GM19193 (cell line): Measurements from ENCODE around the gene GABRG3.

Source experiments
- POLR2A ChIP-seq: IDR thresholded peaks from 4 replicates; pipeline ENCODE4 v1.6.1; 2011; ENCODE audit not compliant: insufficient read depth, insufficient read length; ENCODE audit errors: extremely low read depth

Gene GABRG3

GRCh38 chr15:27438403-27439375 lies 467.7 kb downstream of the GABRG3 start:
- TF ChIP-seq POLR2A, result no peak

DNA sequence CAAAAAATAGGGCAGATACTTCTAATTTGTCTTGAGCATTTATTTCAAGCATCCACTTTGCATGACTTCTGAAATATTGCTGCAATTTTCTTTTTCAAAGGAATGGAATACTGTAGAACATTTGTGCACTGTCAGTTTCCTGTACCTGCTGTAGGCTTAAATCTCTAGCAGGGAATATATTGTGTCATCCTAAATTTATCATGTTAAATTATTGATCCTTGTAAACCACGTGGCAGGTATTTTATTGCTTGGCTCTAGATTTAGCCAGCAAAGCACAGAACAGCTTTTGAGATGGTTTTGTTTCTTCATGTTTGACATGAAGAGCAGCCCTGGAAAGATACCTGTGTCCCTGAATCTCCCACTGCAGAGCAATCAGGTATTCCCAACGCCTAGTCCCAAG lies 470.1 kb downstream of the GABRG3 start:
- TF ChIP-seq POLR2A, result no peak

GRCh38 chr15:27448234-27448633 lies 477.3 kb downstream of the GABRG3 start:
- TF ChIP-seq POLR2A, result no peak

DNA sequence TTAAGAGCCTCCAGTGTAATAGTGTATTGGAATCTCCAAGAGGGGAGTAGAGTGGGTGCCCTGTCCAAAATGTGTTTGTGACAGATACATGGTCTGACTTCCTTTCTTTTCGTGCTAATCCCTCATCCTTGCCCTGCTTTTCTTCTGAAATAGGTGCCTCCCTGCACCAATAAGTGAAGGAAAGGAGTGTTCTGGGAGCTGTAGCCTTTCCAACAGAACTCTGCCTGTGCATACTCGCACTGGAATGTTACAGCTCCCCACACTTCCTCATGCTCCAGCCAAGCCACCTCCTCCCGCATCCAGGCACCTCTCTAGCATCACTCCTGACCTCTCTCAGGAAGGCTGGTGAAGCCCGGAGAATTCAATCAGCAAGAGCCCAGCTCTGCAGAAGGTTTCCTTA lies 478.0 kb downstream of the GABRG3 start:
- no peak for TF ChIP-seq POLR2A

DNA sequence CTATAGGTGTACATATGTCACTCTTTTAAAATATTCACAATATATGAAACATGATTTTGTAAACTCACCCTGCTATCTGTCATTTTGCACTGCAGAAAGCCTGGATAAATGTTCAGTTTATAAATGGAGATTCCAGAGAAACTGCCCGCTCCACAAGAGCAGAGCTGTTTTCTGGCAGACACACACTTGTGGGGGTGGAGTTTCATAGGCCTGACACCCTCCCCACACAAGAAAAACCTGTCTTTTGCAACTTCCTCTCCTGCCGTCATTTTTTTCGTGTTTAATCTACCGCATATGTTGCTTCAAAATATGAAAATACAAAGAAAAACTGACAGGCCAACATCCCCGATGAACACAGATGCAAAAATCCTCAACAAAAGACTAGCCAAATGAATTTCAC lies 479.0 kb downstream of the GABRG3 start:
- no peak for TF ChIP-seq POLR2A

- no peak for TF ChIP-seq POLR2A
These were observed 483.5 kb downstream of the GABRG3 start for GRCh38 chr15:27454281-27455075.

DNA sequence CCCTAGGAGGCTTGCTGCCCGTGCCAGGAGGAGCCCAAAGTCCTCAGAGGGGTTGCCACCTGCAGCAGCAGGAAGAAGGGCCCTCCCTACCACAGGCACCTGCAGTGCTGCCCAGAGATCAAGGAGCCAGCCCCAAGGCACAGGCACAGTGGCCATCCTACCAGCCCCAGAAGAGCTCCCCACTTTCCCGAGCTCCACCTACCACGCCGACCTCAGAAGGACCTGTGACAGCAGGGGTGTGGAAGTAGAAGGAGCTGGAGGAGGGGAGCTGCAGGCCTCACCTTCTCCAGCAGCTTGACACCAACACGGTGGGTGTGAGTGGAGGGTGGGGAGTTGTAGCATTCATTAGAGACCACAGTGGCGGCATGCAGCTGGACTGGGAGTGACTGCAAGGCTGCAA lies 485.8 kb downstream of the GABRG3 start:
- TF ChIP-seq POLR2A, result no peak

- TF ChIP-seq POLR2A, result no peak
These were observed 486.8 kb downstream of the GABRG3 start for GRCh38 chr15:27457766-27458165.

DNA sequence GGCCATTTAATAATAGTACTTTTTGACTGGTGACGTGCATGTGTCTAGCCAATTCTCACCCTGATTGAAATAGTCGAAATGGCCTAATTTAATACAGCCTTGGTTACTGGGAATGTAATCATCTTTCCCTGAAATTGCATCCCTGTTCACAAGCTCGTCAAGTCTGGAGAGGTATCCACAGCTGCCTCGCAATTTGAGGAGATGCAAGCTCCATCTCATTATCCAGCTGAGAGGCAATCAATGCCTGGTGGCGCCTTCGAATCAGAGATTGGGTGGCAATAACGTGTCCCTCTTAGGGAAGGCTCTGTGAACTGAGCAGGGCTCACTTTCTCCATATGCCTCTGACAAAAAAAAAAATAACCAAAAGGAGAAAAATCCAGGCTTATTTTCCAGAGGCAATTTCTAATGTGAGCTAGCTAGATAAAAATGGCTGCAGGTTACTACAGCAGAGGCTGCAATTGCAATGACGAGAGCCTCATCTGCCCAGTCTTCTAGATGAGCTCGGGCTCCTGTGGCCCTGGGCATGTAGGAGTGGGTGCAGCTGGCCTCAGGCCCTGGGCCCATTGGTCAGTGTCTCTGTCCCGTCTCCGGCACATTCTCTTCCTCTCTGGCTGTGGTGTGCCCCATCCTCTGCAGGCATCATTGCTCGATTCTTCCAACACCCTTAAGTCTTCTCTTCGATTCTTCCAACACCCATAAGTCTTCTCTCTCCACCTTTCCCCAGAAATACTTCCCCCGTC lies 487.5 kb downstream of the GABRG3 start:
- no peak for TF ChIP-seq POLR2A

DNA sequence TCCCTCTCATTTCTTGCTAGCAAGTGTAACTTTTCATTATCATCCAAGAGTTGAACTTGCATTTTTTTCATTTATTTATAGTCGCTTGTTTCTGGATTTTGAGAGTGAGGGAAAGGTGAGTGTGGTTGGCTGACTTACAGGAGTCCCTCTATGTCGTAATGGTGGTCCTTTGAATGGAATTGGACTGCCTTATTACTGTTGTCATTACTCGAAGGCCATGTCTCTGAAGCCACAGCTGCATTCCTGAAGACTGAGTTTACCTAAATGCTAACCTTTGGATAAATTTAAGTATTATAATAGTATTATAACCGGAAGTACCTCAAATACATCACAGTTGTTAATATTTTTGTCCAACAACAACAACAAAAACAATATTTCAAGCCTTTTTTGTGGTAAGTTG lies 488.9 kb downstream of the GABRG3 start:
- no peak for TF ChIP-seq POLR2A

DNA sequence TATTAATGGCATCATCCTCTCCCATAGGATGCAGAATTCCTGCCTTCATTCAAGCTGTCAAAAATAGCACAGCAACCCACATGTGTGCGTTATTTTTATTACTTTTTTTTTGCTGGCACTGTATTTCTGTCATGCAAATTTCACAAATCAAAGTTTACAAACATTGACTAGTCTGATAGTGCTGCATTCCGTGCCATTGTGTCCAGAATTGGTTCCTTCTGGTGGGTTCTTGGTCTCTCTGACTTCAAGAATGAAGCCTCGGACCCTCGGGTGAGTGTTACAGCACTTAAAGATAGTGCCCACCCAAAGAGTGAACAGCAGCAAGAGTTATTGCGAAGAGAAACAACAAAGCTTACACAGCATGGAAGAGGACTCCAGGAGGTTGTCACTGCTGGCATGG lies 490.2 kb downstream of the GABRG3 start:
- TF ChIP-seq POLR2A, result no peak

- no peak for TF ChIP-seq POLR2A
These were observed 492.6 kb downstream of the GABRG3 start for GRCh38 chr15:27463525-27464088.

DNA sequence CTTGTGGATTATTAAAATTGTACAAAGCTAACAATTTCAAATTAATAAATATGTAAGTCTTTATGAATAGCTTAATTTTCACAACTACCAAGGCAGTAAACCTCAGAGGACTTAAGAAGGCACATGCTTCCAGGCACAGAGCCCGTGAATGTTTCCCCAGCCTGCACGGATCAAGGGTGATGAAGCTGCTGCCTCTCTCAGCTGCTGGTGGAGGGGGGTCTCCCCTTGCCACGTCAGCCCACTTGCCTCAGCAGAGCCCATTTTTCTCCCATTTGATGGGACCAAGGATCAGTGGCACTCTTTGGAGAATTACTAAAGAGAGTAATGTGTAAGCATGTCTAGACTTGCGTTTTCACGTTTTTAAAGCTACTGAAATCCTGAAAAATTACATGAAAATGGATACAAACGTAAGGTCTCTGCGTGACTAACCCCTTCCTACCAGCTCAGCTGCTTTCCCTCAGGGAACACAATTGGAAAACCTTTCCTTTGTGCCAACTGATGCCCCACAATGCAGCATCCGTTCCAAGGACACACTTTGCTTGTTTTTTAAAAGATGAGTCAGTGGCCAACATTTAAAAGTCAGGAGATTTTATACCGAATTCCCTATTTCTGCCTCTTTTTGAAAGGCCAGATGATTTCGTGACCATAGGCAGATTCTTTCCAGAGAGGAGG lies 494.1 kb downstream of the GABRG3 start:
- TF ChIP-seq POLR2A, result no peak

DNA sequence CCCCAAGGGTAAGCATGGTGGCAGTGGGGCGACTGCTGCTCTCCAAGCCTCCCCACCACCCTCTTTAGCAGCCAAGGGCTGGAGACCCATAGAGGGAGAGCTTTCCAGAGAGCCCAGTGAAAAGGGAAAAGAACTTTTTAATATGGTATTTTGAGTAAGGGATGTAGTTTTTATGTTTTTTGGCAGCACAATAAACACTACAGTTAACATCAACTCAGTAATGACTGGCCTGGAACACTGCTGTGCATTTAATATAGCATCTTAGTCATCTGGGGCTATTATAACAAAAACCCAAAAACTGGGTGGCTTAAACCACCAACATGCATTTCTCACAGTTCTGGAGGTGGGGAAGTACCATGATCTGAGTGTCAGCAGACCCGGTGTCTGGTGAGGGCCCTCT lies 495.8 kb downstream of the GABRG3 start:
- TF ChIP-seq POLR2A, result no peak

DNA sequence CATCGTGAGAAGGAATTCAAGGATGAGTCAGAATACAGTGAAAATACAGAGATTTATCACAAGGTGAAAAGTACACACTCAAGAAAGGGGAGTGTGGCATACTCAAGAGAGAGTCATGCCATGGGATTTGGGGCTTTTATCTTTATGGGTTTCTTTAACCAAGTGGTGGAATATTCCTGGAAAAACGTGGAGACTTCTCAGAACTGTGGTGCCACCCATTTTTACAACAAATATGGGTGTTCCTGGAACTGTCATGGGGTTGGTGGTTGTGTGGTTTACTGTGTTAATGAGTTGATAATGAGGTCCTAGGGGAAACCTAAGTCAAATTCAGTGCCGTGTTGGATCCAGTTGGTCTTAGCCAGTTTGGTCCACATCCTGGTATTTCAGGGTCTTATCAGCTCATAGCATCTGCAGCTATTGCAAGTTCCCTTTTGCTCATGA lies 497.2 kb downstream of the GABRG3 start:
- no peak for TF ChIP-seq POLR2A

GRCh38 chr15:27473845-27474244 lies 502.9 kb downstream of the GABRG3 start:
- no peak for TF ChIP-seq POLR2A
